T47D (cell line): ENCODE results near the gene SYT8.
"Not testable (repeated sequence)": the region's sequence is repeated elsewhere in the genome, so short reads cannot be mapped to it uniquely, and the experiment has no call there.

Source experiments
- DNase-seq, 2 experiments: peaks; one replicate each; pipeline versions ENCODE4 v3.0.0 to v3.0.0-alpha.2; 2011 to 2012; ENCODE audit warnings: low read depth in 1 of 2, low spot score in 1 of 2
- JUND ChIP-seq: IDR thresholded peaks from 2 replicates; pipeline ENCODE4 v1.6.1; 2012; ENCODE audit warnings: low read depth
- in situ Hi-C: cut with HindIII; loops from 2 replicates; pipeline ENCODE4 v1.10.0; 2016; ENCODE audit warnings: low sequenced_read_pairs, low pct_unique_long_range_greater_than_20kb

The SYT8 gene

DNA sequence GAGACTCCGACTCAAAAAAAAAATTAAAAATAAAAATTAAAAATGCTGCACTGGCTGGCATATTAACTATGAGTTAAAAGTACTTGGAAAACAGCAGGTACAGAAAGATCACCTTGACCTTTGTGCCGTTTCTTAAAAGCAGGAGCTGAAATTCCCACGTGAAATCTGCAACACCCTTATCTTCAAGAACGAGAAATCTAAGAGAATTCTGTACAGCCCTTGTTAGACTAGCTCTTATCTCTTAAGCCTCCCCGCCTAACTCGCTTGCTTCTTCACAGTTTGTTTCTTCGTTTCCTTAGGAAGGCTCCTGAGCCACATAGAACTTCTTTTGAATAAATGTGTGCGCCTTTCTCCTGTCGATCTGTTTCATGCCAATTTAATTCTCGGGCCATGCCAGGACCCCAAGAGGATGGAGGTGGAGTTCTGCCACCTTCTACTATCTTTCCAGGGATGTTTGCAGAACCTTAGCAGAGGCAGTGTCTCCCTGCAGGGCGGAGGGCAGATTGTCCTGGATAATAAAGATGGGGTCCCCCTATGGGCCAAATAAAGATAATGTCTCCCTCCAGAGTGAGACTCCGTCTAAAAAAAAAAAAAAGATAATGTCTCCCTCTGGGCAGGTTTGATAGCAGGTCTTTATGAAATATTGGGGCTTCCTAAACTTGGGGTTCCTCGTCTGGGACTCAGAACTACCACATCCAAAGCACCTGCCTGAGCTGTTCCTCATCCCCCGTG, 27.4 kb upstream of the SYT8 start:
- no peak for DNase-seq
- TF ChIP-seq JUND, result no peak
- in situ Hi-C loops, result no loop called here

DNA sequence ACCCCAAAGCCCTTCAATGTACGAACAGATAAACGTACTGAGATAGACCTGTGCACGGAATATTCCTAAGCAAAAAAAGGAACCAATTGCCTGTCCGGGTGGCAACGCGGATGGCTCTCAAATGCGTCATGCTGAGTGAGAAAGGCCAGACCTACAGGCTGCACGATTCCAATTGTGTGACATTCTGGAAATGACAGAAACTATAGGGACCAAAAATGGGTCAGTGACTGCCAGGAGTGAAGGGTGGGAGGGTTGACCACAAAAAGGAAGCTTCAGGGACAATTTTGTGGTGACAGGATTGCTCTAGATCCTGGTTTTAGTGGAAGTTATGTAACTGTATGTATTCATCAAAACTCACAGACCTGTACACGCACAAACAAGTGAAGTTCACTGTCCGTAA, 24.0 kb upstream of the SYT8 start:
- DNase-seq, result no peak
- TF ChIP-seq JUND, result no peak
- in situ Hi-C loops, result no loop called here

DNA sequence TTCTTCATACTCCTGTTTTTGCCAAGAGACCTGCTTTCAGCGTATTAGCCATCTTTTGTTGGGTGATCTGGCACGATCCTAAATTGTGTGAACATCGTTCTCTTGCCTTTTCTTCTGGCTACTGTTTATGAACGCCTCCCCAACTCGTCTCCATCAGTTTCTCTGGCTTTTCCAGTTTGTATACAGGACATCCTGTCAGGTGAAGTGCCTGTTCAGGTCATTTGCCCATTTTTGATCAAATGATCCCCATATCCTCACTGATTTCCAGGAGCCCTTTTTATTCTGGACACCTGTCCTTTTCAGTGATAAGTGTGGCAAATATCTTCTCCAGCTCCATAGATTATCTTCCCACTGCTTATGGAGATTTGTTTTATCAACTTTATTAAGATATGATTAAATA, 22.5 kb upstream of the SYT8 start:
- in situ Hi-C loops, result no loop called here
- TF ChIP-seq JUND, result no peak
- no peak for DNase-seq

DNA sequence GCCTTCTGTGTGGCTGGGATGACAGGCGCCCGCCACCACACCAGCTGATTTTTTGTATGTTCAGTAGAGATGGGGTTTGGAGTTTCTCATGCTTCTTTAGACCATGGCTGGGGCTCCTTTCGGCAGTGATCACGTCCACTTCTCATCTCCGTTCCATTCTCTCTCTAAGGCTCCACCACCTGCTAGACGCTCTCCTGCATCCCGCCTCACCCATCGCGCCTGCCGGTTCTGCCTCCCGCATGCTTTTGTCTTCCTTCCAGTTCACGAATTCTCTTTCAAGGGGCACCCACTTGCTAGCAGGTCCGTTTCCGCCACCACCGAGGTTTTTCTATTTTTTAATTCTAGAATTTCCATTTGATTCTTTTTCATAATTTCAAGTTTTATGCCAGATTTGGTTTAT, 22.0 kb upstream of the SYT8 start:
- in situ Hi-C loops, result no loop called here
- TF ChIP-seq JUND, result no peak
- no peak for DNase-seq

DNA sequence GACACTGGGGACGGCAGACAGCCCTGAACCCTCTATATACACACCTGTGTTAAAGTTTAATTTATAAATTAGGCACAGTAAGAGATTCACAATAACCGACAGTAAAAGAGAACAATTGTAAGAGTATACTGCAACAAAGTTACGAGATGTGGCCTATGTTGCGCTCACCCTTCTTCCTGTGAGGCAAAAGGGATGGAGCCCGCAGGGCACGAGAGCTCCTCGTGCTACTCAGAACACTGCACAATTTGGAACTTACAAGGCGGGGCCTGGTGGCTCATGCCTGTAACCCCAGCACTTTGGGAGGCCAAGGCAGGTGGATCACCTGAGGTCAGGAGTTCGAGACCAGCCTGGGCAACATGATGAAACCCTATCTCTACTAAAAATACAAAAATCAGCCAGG, 21.4 kb upstream of the SYT8 start:
- DNase-seq, in situ Hi-C loops: not testable (repeated sequence)

DNA sequence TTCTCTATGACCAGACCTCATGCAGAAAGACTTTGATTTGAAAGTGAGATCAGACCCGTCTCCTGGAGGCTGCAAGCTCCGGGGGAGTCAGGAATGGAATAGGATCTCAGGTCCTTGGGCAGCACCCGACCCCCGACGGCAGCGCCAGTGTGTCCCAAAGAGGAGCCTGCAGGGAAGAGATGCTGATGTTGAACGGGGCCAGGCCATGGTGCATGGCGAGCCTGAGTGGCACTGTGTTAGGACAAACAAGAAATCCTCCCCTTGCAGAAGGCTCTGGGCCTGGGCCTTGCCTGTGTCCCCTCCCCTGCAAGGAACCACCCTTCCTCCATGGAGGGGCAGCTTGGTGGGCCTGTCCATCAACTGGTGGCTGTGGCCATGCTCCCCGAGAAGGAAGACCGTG, 20.1 kb upstream of the SYT8 start:
- DNase-seq, result no peak
- no peak for TF ChIP-seq JUND
- in situ Hi-C loops, result no loop called here

DNA sequence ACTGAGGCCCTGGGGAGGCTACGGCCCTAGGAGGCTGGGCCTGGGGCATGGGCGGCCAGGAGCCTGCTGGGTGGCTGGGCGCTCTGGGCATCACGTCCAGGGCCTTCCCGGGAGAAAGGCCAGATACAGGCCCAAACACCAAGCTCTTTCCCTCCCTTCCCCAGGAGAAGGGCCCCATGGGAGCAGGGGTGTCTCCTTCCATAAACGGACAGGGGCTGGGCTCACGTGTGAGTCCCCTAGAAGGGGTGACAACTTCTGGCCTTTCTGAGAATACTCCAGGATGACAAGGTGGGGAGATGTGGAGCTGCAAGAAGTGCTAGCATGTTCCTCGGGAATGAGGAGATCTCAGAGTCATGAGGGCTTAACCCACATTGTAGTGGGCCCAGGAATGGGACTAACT, 19.5 kb upstream of the SYT8 start:
- DNase-seq, result no peak
- no peak for TF ChIP-seq JUND
- in situ Hi-C loops, result no loop called here

DNA sequence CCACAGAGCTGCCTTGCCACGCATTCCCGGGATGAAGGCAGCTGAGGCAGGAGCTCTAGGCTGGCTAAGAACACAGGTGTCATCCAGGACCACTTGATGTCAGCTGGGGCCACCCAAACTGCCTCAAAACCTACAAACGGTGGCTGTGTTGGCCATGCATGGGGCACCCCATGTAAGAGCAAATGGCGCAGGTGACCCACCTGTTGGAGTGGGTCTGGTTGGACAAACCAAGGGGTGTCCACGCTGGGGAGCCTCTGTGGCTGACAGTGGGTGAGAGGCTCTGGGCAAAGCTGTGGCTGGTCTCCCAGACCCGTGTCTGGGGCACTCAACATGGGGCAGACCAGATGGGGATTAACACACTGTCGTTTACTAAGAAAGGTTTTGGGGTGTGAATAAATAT, 19.0 kb upstream of the SYT8 start:
- no peak for TF ChIP-seq JUND
- no peak for DNase-seq
- in situ Hi-C loops, result no loop called here

DNA sequence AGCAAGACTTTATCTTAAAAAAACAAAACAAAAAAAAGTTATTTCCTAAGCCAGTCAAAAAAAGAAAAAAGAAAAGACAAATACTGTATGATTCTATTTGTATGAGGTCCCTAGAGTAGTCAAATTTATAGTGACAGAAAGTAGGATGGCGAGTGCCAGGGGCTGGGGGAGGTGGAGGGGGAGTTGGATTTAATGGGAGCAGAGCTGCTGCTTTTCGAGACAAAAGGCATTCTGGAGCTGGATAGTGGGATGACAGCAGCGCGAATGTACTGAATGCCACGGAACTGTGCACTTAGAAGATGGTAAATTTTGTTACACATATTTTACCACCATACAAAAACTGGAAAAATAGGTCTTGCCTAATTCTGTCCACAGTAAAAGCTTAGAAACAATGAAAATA, 17.8 kb upstream of the SYT8 start:
- no peak for DNase-seq
- no peak for TF ChIP-seq JUND
- in situ Hi-C loops, result no loop called here

DNA sequence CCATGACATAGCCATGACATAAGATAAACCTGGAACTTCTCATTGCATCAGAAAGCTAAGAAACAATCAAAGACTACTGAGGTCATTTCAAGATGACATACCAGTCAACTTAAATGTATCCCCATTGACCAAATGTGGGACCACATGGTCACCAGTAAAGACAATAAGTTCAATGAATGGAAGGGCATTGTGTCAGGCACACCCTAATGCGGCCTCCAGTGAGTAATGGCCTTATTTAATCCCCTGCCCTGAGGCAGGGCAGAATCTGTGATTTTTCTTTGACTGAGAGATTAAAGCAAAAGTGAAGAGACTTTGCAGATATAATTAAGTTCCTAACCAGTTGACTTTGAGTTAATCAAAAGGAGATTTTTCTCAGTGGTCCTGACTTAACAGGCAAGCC, 17.3 kb upstream of the SYT8 start:
- DNase-seq, result no peak
- in situ Hi-C loops, result no loop called here

DNA sequence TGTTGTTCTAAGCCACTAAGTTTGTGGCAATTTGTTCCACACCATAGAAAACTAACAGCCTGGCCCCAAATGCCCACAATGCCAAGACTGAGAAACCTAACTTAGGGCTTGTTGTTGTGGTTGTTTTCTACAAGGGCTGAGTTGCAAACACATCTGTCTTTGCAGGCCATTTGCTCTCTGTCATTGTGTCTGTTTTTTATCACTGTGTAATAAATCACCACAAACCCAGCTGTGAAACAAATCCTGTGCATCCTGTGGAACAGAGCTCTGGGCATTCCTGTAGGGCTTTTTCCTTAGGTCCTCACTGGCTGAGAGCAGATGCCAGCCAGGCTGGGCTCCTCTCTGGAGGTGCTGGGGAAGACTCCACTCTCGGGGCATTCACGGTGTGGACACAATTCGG, 15.7 kb upstream of the SYT8 start:
- TF ChIP-seq JUND, result no peak
- no peak for DNase-seq
- in situ Hi-C loops, result no loop called here

More for the DNA sequence above, 17.3 kb upstream of the SYT8 start:
- no peak for TF ChIP-seq JUND

DNA sequence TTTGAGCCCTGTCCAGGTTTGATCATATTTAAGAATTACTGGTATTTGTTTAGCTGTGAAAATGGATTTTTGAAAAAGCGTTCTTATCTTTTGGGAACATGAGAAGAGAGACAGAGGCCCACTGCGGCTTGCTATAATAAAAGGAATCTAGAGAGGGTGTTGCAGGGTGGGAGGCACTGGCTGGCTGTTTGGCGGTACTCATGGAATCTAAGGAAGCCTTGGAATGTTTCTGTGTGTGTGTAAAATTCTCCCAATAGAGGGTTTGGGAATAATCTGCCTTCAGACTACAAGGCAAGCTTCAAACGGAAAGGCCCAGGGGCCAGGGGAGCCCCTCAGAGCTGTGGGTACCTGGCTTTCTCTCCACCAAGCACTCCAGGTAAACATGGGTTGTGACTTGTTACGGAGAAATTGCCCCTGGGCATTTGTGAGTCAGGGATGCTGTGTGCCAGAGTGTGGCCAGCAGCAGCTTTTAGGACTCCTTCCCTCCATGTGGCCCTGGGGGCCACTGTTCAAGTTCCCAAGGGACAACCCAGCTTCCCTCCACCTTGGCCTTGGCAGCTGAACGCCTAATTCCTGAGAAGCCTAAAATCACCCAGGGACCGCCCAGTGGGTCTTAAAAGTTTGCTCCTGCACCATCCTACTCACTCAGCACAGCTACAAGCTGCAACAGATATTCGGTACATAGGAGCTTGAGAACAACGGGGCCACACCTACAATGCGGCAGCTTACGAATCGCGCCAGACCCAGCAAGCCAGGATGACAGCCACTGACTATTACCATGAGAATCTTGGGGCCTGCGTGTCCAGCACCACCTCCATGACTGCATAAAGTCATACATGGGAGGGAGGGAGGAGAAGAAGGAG, 14.1 kb upstream of the SYT8 start:
- DNase-seq, result no peak
- in situ Hi-C loops, result no loop called here
- no peak for TF ChIP-seq JUND

DNA sequence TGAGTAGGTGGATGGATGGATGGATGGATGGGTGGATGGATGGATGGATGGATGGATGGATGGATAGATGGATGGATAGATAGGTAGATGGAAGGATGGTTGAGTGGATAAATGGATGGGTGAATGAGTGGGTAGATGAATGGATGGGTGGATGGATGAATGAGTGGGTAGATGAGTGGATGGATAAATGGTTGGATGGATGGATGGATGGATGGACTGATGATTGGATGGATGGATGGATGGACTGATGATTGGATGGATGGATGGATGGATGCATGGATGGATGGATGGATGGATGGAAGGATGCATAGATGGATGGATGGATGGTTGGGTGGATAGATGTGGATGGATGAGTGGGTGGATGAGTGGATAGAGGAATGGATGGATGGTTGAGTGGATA, 13.2 kb upstream of the SYT8 start:
- DNase-seq, result no peak
- in situ Hi-C loops, result no loop called here
- no peak for TF ChIP-seq JUND
